Ureter (tissue), 1 donor: Measurements from ENCODE around the gene NHSL2. TPM values are rescaled to one million over a fixed set of nuclear protein-coding genes. Genes with fewer than 3 reads are reported as not detected.
"Not testable (repeated sequence)": the region's sequence is repeated elsewhere in the genome, so short reads cannot be mapped to it uniquely, and the experiment has no call there.

Experiments
- DNase-seq: peaks from one replicate; pipeline ENCODE4 v3.0.0-alpha.2; 2020; ENCODE audit warnings: low spot score
- total RNA-seq: library from RNA; stranded (reverse); gene quantifications from one replicate; pipeline ENCODE4 v1.2.4, GENCODE V29; 2023
- donor health status: DM: yes; HTN: yes; CAD: no.

NHSL2 gene
- total RNA-seq = 14.6 TPM

DNA sequence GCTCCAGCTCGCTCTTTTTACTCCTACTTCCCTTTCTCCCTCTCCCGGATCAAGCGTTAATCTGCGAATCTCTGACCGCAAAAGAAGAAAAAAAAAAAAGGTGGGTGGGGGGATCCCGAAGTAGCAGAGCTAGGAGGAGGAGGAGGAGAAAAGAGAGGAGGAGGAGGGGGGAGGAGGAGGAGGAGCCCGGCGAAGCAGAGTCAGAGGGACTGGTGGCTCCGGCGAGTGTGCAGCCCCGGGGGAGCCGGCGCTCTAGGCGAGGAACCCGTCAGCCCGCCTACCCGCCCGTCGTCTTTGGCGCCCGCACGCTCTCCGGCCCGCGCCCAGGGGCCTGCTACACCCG is at the start of gene NHSL2:
Gene NHSL2 (plus strand): TSS at position 203 of the 343 bp plus-strand sequence.
- DNase-seq = no peak

- DNase-seq = no peak
Measured at GRCh38 chrX:71867680-71868079, 43.0 kb upstream of the NHSL2 start.

GRCh38 chrX:71869566-71869965 is 41.1 kb upstream of the NHSL2 start:
- not testable (repeated sequence) for DNase-seq

DNA sequence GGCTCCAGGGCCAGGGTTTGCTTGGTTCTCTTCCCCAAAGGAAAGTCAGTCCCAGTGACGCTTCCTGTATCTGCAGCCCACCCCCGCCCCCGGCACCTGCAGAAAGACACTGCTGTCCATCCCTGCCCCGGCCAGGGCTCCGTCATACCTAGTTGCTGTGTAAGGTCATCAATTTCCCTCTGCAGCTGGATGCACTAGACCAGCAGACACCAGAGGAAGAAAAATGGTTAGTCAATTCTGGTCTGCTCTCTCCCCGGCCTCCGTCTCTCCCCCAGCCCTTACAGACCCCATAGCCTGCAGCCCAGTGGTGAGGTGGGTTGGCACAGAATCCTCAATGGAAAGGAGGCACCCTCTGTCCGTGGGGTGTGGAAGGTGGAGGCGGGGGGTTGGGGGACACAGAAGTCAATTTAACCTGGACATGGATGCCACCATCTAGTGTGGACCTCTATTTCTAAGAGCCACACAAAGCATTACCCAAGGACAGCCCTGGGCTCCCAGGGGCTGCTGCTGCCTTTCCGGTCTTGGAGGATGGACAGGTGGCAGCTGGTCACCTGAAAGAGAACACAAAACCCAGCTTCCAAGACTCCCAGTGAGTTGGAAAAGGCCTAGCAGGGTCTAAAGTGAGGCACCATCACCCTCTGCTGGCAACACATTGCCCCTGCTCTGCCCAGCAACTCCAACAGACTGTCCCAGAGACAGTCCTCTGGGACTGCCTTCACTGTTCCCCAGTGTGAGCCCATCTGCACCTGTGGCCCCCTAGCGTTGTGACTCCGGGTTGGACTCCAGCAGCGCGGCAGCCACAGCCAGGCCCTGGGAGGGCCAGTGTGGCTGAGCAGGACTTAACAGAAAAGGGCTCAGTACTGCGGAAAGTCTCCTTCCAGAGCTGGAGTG is 40.2 kb upstream of the NHSL2 start:
- DNase-seq = no peak

GRCh38 chrX:71871367-71871766 is 39.3 kb upstream of the NHSL2 start:
- DNase-seq = no peak

DNA sequence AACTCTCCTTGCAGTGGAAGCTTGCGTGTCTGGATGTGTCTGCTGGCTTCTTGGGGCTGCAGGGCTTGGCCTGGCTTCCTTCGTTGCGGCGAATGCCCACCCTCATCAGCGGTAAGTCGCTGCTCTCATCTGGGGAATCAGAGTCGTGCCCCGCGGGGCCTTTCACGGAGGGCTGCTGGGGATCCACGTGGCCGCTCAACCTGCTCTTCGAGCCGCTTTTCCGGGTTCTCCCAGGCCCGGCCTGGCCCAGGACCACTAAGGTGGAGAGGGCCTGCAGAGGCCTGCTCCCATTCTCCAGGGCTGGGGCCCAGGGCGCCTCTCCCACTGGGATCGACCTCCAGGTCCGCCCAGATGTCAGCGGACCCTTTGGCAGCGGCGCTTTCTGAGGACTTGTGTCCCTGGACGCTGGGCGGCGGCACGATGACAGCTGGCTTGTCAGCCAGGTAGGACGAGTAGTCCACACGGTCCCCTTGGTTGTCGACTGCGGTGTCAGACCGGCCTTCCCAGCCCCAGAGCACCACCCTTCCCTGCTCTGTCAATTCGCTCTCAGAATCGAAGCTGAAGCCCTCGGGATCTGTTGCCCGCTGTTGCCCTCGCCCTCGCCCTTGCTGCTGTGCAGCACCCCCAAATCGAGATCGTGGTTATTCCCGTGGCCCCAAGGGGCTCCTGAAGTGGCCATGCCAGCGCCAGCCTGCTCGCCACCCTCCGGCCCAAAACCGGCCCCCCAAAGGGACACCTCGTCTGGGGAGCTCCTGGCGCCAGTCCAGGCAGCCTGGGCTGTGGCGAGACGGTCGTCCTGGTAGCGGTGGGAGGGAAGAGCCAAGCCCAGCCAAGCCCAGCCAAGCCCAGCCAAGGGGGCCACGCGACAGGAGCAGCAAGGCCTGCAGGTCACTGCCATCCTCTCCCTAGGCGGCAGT is 37.8 kb upstream of the NHSL2 start:
- no peak for DNase-seq

DNA sequence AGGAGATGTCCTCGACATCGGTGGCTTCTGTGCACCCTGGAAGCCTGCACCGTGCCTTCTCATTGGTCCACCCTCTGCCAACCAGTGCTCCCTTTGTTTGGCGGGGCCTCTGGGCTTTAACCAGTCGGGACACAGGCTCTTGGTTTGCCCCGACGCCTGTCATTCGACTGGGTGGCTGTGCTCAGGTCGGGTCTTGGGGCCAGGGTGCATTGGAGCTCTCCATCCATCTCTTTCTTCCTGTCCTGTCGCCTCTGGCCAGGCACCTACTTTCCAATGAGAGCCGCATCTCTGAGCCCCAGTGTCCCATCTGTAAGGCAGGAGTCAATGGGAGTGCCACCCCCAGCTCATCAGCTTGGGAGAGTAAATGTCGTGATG is 37.2 kb upstream of the NHSL2 start:
- no peak for DNase-seq

GRCh38 chrX:71876841-71877240 is 33.8 kb upstream of the NHSL2 start:
- not testable (repeated sequence) for DNase-seq

- DNase-seq = no peak
Measured at GRCh38 chrX:71885099-71885498, 25.5 kb upstream of the NHSL2 start.

- DNase-seq = no peak
Measured at GRCh38 chrX:71895607-71896006, 15.0 kb upstream of the NHSL2 start.

GRCh38 chrX:71906144-71906543 is 4.5 kb upstream of the NHSL2 start:
- no peak for DNase-seq

- no peak for DNase-seq
Measured at GRCh38 chrX:71908387-71908786, 2.3 kb upstream of the NHSL2 start.

- DNase-seq = no peak
Measured at GRCh38 chrX:71909956-71910355, 689 bp upstream of the NHSL2 start.

DNA sequence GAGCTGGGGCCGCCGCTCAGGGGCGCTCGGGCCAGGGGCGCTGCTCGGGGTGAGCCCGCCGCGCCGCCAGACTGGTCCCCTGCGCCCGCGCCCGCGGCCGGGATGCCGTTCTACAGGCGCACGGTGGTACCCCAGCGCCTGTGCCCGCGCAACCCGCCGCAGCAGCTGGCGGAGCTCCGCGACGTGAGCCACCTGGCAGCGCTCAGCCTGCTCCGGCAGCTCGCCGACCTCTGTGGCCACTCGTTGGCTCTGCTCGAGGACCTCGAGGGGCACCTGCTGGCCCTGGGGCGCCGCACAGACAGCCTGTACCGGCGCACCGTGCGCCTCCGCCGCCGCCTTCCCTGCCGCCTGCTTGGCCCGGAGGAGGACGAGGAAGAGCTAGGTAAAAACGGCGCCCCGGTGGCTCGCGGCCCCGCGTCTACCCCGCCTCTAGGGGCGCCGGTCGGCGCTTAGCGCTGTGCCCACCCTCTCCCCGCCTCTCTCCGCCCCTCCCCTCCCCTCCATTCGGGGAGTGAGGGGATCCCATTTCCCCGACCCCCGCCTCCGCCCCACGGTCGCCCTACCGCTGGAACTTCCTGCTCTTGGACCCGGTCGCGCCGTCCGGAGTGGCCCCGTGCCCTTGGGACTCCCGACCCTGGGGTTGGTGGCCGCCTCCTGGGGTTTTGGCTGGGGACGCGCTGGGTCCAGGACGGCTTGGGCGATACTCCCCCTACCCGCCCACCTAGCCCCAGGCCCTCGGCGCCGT is 513 bp downstream of the NHSL2 start:
- DNase-seq = no peak

DNA sequence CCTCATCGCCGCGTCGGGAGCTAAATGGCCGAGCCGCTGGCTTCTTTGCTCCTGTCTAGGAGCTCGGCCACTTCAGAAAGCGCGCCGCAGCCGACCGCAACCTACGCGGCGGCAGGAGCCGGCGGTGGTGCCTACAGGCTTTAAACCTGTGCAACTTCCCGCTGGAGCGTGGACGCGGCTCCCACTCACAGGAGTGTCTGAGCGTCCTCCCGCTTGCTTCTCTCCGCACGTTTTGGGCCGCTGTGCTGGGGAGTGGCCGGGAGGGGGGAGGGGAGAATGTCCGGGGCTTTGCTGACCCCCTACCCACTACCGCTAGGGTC is 1.0 kb downstream of the NHSL2 start:
- DNase-seq = no peak

GRCh38 chrX:71912156-71912555 is 1.5 kb downstream of the NHSL2 start:
- no peak for DNase-seq

GRCh38 chrX:71913156-71913950 is 2.7 kb downstream of the NHSL2 start:
- DNase-seq = no peak

GRCh38 chrX:71917621-71918343 is 7.1 kb downstream of the NHSL2 start:
- DNase-seq = no peak

GRCh38 chrX:71919431-71919830 is 8.8 kb downstream of the NHSL2 start:
- DNase-seq = no peak

- DNase-seq = no peak
Measured at GRCh38 chrX:71919886-71920285, 9.2 kb downstream of the NHSL2 start.

DNA sequence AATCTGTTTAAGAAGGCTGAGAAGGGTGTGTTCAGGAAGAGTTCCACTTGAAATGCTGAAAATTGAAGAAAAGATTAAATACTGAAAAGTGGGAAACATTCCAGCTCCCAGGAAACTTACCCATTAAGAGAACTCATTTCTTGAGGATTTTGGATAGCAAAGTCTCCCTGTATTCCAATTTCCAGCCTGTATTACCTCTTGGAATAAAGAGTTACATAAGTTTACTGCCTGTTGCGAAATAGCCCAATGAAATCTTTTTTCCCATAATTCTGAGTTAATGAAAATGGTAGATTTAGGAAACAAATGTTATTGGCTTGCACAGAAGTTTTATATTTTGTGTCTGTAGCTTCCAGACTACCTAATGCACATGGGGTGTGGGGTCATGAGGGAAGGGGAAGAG is 12.0 kb downstream of the NHSL2 start:
- DNase-seq = no peak
